IPS-18c (cell line): ENCODE results near the gene MLNR.
A peak's percentile ranks its signal among the peaks of the same experiment; 100 is the strongest.

Experiments used
- H3K4me3 ChIP-seq: 2 replicates; pipeline ENCODE4 v1.7.0; 2013; ENCODE audit warnings: low read depth, mild to moderate bottlenecking, low read length, moderate library complexity; ENCODE audit not compliant: insufficient read depth
- H3K9me3 ChIP-seq: one replicate; pipeline ENCODE4 v1.6.1; 2013; ENCODE audit warnings: mild to moderate bottlenecking, low read length, moderate library complexity; ENCODE audit not compliant: control insufficient read depth, insufficient read depth

MLNR gene

DNA sequence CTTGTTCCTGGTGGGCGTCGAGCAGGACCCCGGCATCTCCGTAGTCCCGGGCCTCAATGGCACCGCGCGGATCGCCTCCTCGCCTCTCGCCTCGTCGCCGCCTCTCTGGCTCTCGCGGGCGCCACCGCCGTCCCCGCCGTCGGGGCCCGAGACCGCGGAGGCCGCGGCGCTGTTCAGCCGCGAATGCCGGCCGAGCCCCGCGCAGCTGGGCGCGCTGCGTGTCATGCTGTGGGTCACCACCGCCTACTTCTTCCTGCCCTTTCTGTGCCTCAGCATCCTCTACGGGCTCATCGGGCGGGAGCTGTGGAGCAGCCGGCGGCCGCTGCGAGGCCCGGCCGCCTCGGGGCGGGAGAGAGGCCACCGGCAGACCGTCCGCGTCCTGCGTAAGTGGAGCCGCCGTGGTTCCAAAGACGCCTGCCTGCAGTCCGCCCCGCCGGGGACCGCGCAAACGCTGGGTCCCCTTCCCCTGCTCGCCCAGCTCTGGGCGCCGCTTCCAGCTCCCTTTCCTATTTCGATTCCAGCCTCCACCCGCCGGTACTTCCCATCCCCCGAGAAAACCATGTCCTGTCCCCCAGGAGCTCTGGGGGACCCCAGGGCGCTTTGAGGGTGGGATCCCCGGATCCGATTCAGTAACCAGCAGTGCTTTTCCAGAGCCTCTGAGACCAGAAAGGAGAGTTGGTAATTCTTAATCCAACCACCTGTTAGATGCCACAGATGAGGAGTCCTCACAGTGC, 885 bp downstream of the MLNR start:
- Histone ChIP-seq H3K9me3 (no peaks in the 10 kb centered on the region), H3K4me3 (peak overlapping the region; percentile 45)

GRCh38 chr13:49221590-49221965, 1.4 kb downstream of the MLNR start:
- no peak overlapping the region for H3K4me3 ChIP-seq
- no peaks in the 10 kb centered on the region for H3K9me3 ChIP-seq

- no peaks in the 10 kb centered on the region for H3K9me3 ChIP-seq
These were observed 5.3 kb downstream of the MLNR start for GRCh38 chr13:49225223-49226042.

DNA sequence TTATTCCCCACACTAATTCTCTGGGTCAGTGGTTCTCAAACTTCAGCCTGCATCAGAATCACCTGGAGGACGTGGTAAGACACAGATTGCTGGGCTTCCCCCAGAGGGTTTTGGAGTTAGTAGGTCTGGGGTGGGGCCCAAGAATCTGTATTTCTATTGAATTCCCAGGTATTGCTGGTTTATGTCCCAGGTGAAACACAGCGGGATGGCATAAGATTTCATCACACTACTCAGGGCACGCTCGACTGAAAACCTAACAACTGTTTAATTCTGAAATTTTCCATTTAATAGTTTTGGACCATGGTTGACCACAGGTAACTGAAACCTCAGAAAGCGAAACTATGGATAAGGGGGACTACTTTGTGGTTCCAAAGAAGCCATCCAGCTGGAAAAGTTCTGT, 6.5 kb downstream of the MLNR start:
- Histone ChIP-seq H3K4me3 (no peak overlapping the region), H3K9me3 (no peaks in the 10 kb centered on the region)

More at GRCh38 chr13:49225223-49226042, 5.3 kb downstream of the MLNR start:
- H3K4me3 ChIP-seq = no peak overlapping the region

GRCh38 chr13:49234741-49235140, 14.6 kb downstream of the MLNR start:
- H3K4me3 ChIP-seq = no peak overlapping the region
- H3K9me3 ChIP-seq = no peaks in the 10 kb centered on the region

DNA sequence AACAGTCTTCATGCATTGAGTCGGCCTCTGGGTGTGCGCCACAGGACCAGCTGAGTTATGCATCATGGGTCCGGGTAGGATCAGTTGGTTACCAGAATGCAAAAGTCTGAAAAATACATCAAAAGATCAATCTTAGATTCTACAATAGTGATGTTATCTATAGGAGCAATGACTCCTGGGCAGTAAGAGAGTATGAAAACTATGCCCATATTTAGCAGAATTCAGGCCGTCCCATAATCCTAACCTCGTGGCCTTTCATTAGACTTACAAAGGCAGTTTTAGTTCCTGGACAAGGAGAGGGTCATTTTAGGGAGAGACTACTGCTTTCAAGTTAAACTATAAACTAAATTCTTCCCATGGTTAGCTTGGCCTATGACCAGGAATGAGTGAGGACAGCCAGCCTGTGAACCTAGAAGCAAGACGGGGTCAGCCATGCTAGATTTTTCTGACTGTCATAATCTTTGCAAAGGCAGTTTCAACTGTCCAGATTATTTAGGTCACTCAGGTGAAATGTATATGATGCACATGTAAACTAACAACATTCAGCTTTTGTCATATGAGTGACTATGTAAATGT, 15.8 kb downstream of the MLNR start:
- H3K4me3 ChIP-seq = no peak overlapping the region
- H3K9me3 ChIP-seq = no peaks in the 10 kb centered on the region

- no peaks in the 10 kb centered on the region for H3K9me3 ChIP-seq
- no peak overlapping the region for H3K4me3 ChIP-seq
These were observed 18.5 kb downstream of the MLNR start for GRCh38 chr13:49238621-49239020.

GRCh38 chr13:49240017-49240416, 19.9 kb downstream of the MLNR start:
- Histone ChIP-seq H3K4me3 (no peak overlapping the region), H3K9me3 (no peaks in the 10 kb centered on the region)

GRCh38 chr13:49241296-49241695, 21.2 kb downstream of the MLNR start:
- no peaks in the 10 kb centered on the region for H3K9me3 ChIP-seq

DNA sequence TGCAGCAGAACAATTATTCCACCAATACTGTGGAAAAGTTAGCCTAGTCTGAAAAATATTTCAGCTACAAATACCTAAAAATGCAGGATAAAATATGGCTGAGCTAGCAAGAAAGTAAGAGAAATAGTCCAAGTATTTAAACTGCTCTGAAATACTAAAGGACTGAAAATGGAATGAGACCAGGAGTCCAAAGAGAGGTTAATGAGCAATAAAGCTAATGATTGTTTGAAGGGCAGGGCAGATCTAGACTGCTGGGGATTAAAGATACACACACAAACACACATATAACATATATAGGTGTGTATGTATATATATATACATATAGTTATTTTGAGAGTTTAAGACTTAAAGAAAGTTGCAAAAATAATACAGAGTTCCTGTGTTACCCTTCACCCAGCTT, 25.0 kb downstream of the MLNR start:
- Histone ChIP-seq H3K9me3 (peaks cover 2% of the 10 kb centered on the region), H3K4me3 (no peak overlapping the region)

More at GRCh38 chr13:49241296-49241695, 21.2 kb downstream of the MLNR start:
- no peak overlapping the region for H3K4me3 ChIP-seq

GRCh38 chr13:49246850-49247642, 26.9 kb downstream of the MLNR start:
- peak overlapping the region; percentile 94 for H3K4me3 ChIP-seq
- H3K9me3 ChIP-seq = peaks cover 2% of the 10 kb centered on the region

DNA sequence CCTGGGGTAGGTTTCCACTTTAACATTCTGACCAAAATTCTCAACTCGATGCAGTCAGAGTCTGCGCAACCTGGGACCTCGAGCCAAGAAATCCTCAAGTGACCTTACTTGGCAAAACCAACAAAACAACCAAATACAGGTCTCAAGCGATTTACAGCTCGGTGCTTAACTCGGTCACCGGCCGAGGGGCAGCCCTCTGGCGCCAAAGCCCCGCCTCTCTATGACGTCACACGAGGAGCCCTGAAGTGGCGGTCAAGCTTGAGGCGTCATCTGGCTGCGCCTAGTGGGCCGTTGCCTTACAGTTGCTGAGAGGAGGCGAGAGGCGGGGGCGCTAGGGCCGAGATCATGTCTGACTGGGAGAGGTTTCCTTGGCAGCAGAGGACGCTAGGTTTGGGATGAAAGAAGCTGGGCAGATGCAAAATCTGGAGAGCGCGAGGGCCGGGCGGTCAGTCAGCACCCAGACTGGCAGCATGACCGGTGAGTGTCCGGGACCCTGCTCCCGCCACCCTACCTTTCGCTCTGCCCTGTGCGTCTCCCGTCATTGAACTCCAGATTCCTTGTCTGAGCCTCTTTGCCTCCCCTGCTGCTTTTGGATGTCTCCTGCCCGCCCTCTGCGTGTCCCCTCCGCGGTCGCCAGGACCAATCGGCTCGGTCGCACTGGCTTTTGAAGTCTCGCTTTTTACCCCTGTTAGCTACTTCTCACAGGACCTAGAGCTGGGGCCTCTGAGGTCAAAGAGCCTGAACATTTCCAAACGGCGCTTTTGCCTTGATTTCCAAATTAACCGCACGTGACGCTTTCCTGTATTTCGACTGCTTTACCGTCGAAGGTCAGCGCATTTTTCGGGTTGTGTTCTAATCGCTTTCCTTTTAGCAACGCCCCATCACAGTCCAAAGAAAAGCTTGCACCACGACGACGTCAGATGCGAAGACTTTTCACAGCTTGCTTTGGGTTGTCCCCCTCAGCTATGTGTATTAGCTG, 27.8 kb downstream of the MLNR start, which contains the start of gene CDADC1:
CDADC1 (plus strand) TSS at position 283 of the 979 bp plus-strand sequence; CDS start at position 396, 113 bp downstream.
- Histone ChIP-seq H3K9me3 (peaks cover 2% of the 10 kb centered on the region), H3K4me3 (peak within 1 kb of the TSS; percentile 94)

GRCh38 chr13:49248622-49249002, 28.5 kb downstream of the MLNR start:
- Histone ChIP-seq H3K4me3 (peak overlapping the region; percentile 94), H3K9me3 (peaks cover 2% of the 10 kb centered on the region)

DNA sequence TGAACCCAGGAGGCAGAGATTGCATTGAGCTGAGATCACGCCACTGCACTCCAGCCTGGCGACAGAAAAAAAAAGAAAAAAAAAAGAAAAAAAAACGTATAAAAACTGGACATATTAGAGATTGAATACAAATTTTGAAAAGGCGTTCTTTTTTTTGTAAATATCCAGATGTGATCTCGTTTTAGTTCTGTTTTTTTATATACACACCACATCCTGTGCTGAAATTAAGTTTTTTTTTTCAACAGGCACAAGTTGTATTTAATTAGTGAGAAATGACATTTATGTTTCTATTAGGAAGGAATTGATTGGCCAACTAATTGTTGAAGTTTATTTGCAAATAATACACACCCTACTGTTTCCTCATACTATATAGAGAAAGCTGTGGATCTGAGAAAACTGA, 31.2 kb downstream of the MLNR start:
- H3K4me3 ChIP-seq = no peak overlapping the region
- peaks cover 2% of the 10 kb centered on the region for H3K9me3 ChIP-seq

GRCh38 chr13:49253310-49253709, 33.2 kb downstream of the MLNR start:
- no peak overlapping the region for H3K4me3 ChIP-seq
- H3K9me3 ChIP-seq = peaks cover 2% of the 10 kb centered on the region

- H3K4me3 ChIP-seq = no peak overlapping the region
- peaks cover 2% of the 10 kb centered on the region for H3K9me3 ChIP-seq
These were observed 33.9 kb downstream of the MLNR start for GRCh38 chr13:49254007-49254406.
